Vagina (tissue), 2 donors: ENCODE results near the gene NUBPL. TPM values are rescaled to one million over a fixed set of nuclear protein-coding genes. Genes with fewer than 3 reads are reported as not detected.

Experiments used
- DNase-seq, 2 donors: peaks; one replicate each; pipeline ENCODE4 v3.0.0-alpha.2; 2017; ENCODE audit errors: extremely low spot score in 2 of 2
- H3K27ac ChIP-seq: fragments of 200-600 bp; sonication (generic); one replicate; pipeline ENCODE4 v1.5.1; 2019
- H3K27me3 ChIP-seq: fragments of 200-600 bp; sonication (generic); one replicate; pipeline ENCODE4 v1.5.1; 2019
- H3K36me3 ChIP-seq, 2 donors: fragments of 200-600 bp; sonication (generic); one replicate each; pipeline ENCODE4 v1.5.1; 2017 to 2019
- H3K4me1 ChIP-seq: fragments of 200-600 bp; sonication (generic); one replicate; pipeline ENCODE4 v1.5.1; 2019
- H3K4me3 ChIP-seq, 2 donors: fragments of 200-600 bp; sonication (generic); 1 replicate in 1 of 2; 2 replicates in 1 of 2; pipeline ENCODE4 v1.5.1; 2016 to 2019
- H3K9me3 ChIP-seq: fragments of 200-600 bp; sonication (generic); one replicate; pipeline ENCODE4 v1.5.1; 2019
- POLR2A ChIP-seq, 2 donors: fragments of 450-650 bp; IDR thresholded peaks; one replicate each; pipeline ENCODE4 v1.6.1; 2017; ENCODE audit warnings: antibody characterized with exemption in 2 of 2, mild to moderate bottlenecking in 2 of 2, moderate library complexity in 2 of 2
- POLR2AphosphoS5 ChIP-seq, 2 donors: sonication (generic); formaldehyde crosslinking; IDR thresholded peaks; one replicate each; pipeline ENCODE4 v1.9.0; 2017; ENCODE audit warnings: antibody characterized with exemption in 2 of 2, mild to moderate bottlenecking in 2 of 2, low read depth in 1 of 2; ENCODE audit not compliant: insufficient read depth in 1 of 2
- intact Hi-C: fragments of 100-400 bp; cut with DNase I; formaldehyde crosslinking; loops from one replicate; pipeline ENCODE4 v1.15.1; 2023
- total RNA-seq: library from RNA; depleted of rRNA; stranded (reverse); fragments of >200 nt; gene quantifications from one replicate; pipeline ENCODE4 v1.2.3, GENCODE V29; 2016
- TF ChIP-seq, protein P1 (sequence below), 3 experiments: fragments of 450-650 bp in 2 of 3; fragments of 200-600 bp in 1 of 3; sonication (generic) in 1 of 3; IDR thresholded peaks; one replicate each; pipeline ENCODE4 v1.5.1; 2017 to 2019; ENCODE audit warnings: antibody characterized with exemption in 3 of 3, mild to moderate bottlenecking in 2 of 3, moderate library complexity in 2 of 3

NUBPL gene
- total RNA-seq, 1 donor from 2014 or later: 8.6 TPM

DNA sequence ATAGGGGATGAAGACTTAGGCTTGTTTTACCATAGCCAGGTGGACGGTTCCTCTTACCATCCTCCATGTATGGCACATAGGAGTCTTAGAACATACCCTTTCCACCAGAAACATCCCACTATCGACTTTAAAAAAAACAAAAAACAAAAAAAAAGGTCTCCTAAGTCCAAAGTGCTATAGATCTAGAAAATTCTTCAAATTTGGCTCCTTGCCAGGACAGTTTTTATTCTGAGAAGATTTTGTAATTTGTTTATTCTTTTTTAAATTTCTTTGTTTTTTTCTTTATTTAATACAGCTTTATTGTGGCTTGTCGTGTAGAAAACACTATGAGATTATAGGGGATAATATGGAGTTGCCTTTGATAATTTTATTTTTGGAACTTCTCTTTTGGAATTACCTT lies 197.7 kb downstream of the NUBPL start:
- Histone ChIP-seq H3K4me1 (no peaks in the 10 kb centered on the region), H3K9me3 (no peaks in the 10 kb centered on the region), H3K36me3 (no peaks in the 10 kb centered on the region), H3K4me3 (no peak overlapping the region), H3K27me3 (no peaks in the 10 kb centered on the region), H3K27ac (no peak overlapping the region)
- intact Hi-C loops: no loop called here
- DNase-seq: no peak
- TF ChIP-seq POLR2AphosphoS5 (IDR thresholded peaks at IDR 0.05; ENCODE audit: insufficient read depth in 1 of 2, low read depth in 1 of 2): no peak
- TF ChIP-seq, protein P1, sequence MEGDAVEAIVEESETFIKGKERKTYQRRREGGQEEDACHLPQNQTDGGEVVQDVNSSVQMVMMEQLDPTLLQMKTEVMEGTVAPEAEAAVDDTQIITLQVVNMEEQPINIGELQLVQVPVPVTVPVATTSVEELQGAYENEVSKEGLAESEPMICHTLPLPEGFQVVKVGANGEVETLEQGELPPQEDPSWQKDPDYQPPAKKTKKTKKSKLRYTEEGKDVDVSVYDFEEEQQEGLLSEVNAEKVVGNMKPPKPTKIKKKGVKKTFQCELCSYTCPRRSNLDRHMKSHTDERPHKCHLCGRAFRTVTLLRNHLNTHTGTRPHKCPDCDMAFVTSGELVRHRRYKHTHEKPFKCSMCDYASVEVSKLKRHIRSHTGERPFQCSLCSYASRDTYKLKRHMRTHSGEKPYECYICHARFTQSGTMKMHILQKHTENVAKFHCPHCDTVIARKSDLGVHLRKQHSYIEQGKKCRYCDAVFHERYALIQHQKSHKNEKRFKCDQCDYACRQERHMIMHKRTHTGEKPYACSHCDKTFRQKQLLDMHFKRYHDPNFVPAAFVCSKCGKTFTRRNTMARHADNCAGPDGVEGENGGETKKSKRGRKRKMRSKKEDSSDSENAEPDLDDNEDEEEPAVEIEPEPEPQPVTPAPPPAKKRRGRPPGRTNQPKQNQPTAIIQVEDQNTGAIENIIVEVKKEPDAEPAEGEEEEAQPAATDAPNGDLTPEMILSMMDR (IDR thresholded peaks at IDR 0.05): no peak
- no peak for TF ChIP-seq POLR2A (IDR thresholded peaks at IDR 0.05)

DNA sequence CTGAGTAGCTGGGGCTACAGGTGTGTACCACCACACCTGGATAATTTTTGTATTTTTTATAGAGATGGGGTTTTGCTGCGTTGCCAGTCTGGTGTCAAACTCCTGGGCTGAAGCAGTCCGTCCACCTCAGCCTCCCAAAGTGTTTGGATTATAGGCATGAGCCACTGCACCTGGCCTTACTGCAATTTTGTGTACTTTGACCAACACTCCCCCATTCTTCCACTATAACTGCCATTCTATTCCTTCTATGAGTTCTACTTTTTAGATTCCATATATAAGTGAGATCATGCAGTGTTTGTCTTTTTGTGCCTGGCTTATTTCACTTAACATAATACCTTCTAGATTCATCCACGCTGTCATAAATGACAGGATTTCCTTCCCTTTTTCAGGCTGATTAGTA lies 199.1 kb downstream of the NUBPL start:
- intact Hi-C loops: no loop called here
- H3K36me3 ChIP-seq: no peaks in the 10 kb centered on the region
- H3K27me3 ChIP-seq: no peaks in the 10 kb centered on the region
- H3K9me3 ChIP-seq: no peaks in the 10 kb centered on the region
- no peak overlapping the region for H3K4me3 ChIP-seq
- TF ChIP-seq POLR2AphosphoS5 (IDR thresholded peaks at IDR 0.05; ENCODE audit: insufficient read depth in 1 of 2, low read depth in 1 of 2): no peak
- TF ChIP-seq POLR2A (IDR thresholded peaks at IDR 0.05): no peak
- TF ChIP-seq, protein P1 (IDR thresholded peaks at IDR 0.05): no peak
- H3K4me1 ChIP-seq: no peaks in the 10 kb centered on the region
- DNase-seq: no peak
- H3K27ac ChIP-seq: no peak overlapping the region

DNA sequence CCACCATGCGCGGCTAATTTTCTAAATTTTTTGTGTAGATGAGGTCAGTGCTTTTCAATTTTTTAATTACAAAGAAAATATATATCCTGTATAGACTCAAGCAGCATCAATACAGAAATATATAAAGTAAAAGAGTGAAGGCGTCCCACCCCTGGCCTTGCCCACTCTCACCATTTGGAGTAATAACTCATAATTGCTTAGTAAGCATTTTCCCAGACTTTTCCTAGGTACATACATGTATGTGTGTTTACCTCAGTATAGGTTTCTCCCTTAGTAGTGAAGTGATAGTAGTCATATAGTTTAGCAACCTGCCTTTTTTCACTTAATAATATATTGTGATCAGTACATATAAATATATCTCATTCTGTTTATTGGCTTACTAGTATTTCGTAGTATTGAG lies 200.1 kb downstream of the NUBPL start:
- Histone ChIP-seq H3K4me1 (no peaks in the 10 kb centered on the region), H3K4me3 (no peak overlapping the region), H3K9me3 (no peaks in the 10 kb centered on the region), H3K36me3 (no peaks in the 10 kb centered on the region), H3K27me3 (no peaks in the 10 kb centered on the region), H3K27ac (no peak overlapping the region)
- intact Hi-C loops: no loop called here
- TF ChIP-seq, protein P1 (IDR thresholded peaks at IDR 0.05): no peak
- TF ChIP-seq POLR2A (IDR thresholded peaks at IDR 0.05): no peak
- no peak for TF ChIP-seq POLR2AphosphoS5 (IDR thresholded peaks at IDR 0.05; ENCODE audit: insufficient read depth in 1 of 2, low read depth in 1 of 2)
- no peak for DNase-seq

DNA sequence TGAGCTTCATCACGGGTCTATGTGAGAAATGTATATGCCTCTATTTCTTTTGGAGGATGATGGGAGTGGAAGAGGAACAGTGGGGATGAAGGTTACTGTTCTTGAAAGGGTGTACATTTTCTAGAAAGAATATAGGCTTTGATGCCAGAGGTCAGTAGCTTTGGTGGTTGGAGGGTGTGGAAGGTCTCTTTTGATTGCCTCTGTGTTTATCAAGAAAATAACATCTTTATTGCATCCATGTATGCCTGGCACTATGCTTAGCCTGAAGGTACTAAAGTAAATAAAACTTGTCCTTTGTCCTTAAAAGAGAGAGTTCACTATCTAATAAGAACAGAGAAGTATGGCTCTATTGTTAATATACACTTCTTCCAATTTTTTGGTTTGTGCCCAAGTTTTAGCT lies 201.8 kb downstream of the NUBPL start:
- Histone ChIP-seq H3K4me3 (no peak overlapping the region), H3K9me3 (no peaks in the 10 kb centered on the region), H3K4me1 (no peaks in the 10 kb centered on the region), H3K27ac (no peak overlapping the region), H3K27me3 (no peaks in the 10 kb centered on the region), H3K36me3 (no peaks in the 10 kb centered on the region)
- intact Hi-C loops: no loop called here
- no peak for DNase-seq
- TF ChIP-seq POLR2A (IDR thresholded peaks at IDR 0.05) (no peak), POLR2AphosphoS5 (IDR thresholded peaks at IDR 0.05; ENCODE audit: insufficient read depth in 1 of 2, low read depth in 1 of 2) (no peak)
- TF ChIP-seq, protein P1 (IDR thresholded peaks at IDR 0.05): no peak

DNA sequence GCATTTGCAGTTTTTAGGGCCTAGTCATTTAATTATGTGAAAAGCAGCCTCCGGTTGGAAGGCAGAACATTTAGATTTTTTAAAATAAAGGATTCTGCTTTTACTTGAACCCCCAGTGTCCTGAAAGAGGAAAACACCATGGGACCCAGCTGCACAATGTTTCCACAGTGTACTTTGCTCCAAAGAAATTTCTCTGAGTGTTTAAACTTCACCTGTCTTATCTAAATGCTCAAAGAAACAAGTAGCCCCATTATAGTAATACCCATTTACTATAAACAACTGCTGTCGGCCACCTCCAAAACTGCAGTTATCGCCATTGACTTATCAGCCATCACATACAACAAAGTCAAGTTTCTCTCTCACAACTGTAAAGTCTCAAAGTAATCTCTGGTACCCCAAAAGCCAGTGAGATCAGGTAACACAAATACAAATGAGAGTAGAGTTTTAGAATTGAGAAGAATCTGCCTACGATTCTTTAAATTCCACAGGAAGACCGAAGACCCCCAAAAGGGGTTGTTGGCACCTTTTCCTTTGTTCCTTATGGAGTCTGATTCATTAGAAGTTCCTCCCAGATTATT lies 205.2 kb downstream of the NUBPL start:
- no peaks in the 10 kb centered on the region for H3K27me3 ChIP-seq
- no peak overlapping the region for H3K4me3 ChIP-seq
- no peaks in the 10 kb centered on the region for H3K36me3 ChIP-seq
- intact Hi-C loops: no loop called here
- no peak overlapping the region for H3K27ac ChIP-seq
- no peak for TF ChIP-seq POLR2A (IDR thresholded peaks at IDR 0.05)
- TF ChIP-seq POLR2AphosphoS5 (IDR thresholded peaks at IDR 0.05; ENCODE audit: insufficient read depth in 1 of 2, low read depth in 1 of 2): no peak
- TF ChIP-seq, protein P1 (IDR thresholded peaks at IDR 0.05): no peak
- DNase-seq: no peak
- no peaks in the 10 kb centered on the region for H3K4me1 ChIP-seq
- H3K9me3 ChIP-seq: no peaks in the 10 kb centered on the region
